ENCODE measurements around the gene PIP5K1C.

DNA sequence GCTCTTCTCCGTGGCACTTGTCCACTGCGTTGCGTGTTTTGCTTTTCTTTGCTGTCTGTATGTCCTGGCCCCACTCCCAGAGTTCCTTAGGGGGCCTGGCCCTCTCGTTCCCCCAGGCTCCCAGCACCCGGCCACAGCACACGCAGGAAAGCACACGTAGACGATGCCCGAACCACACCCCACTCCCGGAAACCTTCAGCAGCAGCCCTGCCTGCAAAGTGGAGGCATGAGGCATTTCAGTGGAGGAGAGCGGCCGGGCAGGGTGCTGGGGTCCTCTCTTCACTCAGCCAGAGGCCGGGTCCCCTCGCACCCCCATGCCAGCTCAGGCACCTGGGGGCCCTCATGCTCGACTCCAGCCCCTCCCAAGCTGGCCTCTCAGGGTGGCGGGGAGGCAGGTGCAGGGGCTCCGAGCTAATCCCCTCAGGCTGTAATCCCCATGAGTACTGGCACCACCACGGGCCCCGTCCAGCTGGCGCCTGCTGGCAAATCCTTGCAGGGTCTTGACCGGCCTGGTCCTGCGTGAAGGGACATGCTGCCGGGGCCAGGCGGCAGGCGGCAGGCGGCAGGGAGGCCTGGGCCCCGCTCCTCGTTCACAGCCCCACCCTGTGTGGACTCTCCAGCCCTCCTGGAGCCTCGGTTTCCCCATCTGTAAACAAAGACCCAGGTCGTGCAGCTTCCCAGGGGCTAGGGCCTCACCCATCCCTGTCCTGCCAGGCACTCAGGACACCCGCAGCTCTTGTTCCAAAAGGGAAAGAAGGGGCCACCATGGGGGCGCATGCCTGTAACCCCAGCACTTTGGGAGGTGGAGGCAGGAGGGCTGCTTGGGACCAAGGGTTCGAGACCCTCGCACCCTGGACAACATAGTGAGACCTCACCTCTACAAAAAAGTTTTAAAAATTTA, 7.0 kb downstream of the PIP5K1C start:
- TF ChIP-seq, protein P1, sequence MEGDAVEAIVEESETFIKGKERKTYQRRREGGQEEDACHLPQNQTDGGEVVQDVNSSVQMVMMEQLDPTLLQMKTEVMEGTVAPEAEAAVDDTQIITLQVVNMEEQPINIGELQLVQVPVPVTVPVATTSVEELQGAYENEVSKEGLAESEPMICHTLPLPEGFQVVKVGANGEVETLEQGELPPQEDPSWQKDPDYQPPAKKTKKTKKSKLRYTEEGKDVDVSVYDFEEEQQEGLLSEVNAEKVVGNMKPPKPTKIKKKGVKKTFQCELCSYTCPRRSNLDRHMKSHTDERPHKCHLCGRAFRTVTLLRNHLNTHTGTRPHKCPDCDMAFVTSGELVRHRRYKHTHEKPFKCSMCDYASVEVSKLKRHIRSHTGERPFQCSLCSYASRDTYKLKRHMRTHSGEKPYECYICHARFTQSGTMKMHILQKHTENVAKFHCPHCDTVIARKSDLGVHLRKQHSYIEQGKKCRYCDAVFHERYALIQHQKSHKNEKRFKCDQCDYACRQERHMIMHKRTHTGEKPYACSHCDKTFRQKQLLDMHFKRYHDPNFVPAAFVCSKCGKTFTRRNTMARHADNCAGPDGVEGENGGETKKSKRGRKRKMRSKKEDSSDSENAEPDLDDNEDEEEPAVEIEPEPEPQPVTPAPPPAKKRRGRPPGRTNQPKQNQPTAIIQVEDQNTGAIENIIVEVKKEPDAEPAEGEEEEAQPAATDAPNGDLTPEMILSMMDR (IDR thresholded peaks at IDR 0.05): no peak
- no peak for TF ChIP-seq POLR2A (IDR thresholded peaks at IDR 0.05)

Measured in body of pancreas (tissue), 4 donors.